A549 (cell line): Measurements from ENCODE around the gene TMEM154. TPM values are rescaled to one million over a fixed set of nuclear protein-coding genes. Genes with fewer than 3 reads are reported as not detected.

Source experiments
- ATAC-seq, 2 experiments: fragments of 200-7000 bp in 1 of 2; fragments of >200 bp in 1 of 2; cut with Nextera tagmentation in 1 of 2; cut with Tn5 transposase in 1 of 2; 3 replicates each; pipeline versions ENCODE4 v1.8.0 to v1.9.1; 2018 to 2020; ENCODE audit warnings: mild to moderate bottlenecking in 1 of 2, moderate library complexity in 1 of 2
- CTCF ChIA-PET: fragments of 300-600 bp; sonication (Branson Sonifier 250); formaldehyde crosslinking; extraction: SDS; loops from one replicate; lab custom pipeline; 2021; ENCODE audit warnings: antibody characterized with exemption, inconsistent platforms; lab: Yijun Ruan, JAX
- POLR2A ChIA-PET: fragments of 350-600 bp; formaldehyde crosslinking; extraction: SDS; loops from one replicate; lab custom pipeline; 2021; ENCODE audit warnings: antibody characterized with exemption, inconsistent platforms; lab: Yijun Ruan, JAX
- DNase-seq, 2 experiments: peaks; one replicate each; pipeline versions ENCODE4 v3.0.0 to v3.0.0-alpha.2; 2011 to 2016; ENCODE audit warnings: low read depth in 1 of 2, low spot score in 1 of 2
- FAIRE-seq: peaks from 2 replicates; lab custom pipeline; 2011; peaks lifted over from hg19 to GRCh38; lab: Jason Lieb, UNC
- H3K27ac ChIP-seq, 2 experiments: fragments of >200 bp; sonication (Bioruptor Twin); formaldehyde crosslinking; 3 replicates each; pipeline ENCODE4 v1.5.1; 2016 to 2017
- H3K4me1 ChIP-seq: fragments of >200 bp; sonication (Bioruptor Twin); formaldehyde crosslinking; 3 replicates; pipeline ENCODE4 v1.6.1; 2016
- H3K4me2 ChIP-seq: fragments of >200 bp; sonication (Bioruptor Twin); formaldehyde crosslinking; 3 replicates; pipeline ENCODE4 v1.6.1; 2016
- H3K4me3 ChIP-seq: fragments of >200 bp; sonication (Bioruptor Twin); formaldehyde crosslinking; 3 replicates; pipeline ENCODE4 v1.5.1; 2016
- H3K9me3 ChIP-seq: fragments of >200 bp; sonication (Bioruptor Twin); formaldehyde crosslinking; 3 replicates; pipeline ENCODE4 v1.6.1; 2016
- BCL3 ChIP-seq: fragments of >200 bp; sonication (Bioruptor Twin); formaldehyde crosslinking; IDR thresholded peaks from 3 replicates; pipeline ENCODE4 v1.6.1; 2016
- CEBPB ChIP-seq, 2 experiments: fragments of >200 bp in 1 of 2; sonication (Bioruptor Twin) in 1 of 2; formaldehyde crosslinking in 1 of 2; IDR thresholded peaks; 2 replicates each; pipeline ENCODE4 v1.6.1; 2012 to 2016
- CHD2 ChIP-seq: fragments of 150-350 bp; IDR thresholded peaks from 2 replicates; pipeline ENCODE4 v1.6.1; 2014; ENCODE audit warnings: low read length; ENCODE audit not compliant: partially characterized antibody
- EP300 ChIP-seq, 2 experiments: fragments of >200 bp; sonication (Bioruptor Twin); formaldehyde crosslinking; IDR thresholded peaks; 2 replicates in 1 of 2; 3 replicates in 1 of 2; pipeline ENCODE4 v1.6.1; 2016 to 2017
- FOSL2 ChIP-seq, 2 experiments: fragments of 450-650 bp in 1 of 2; fragments of >200 bp in 1 of 2; sonication (Bioruptor Twin) in 1 of 2; formaldehyde crosslinking; IDR thresholded peaks; 2 replicates each; pipeline versions ENCODE4 v1.5.0 to v1.6.1; 2016 to 2020; ENCODE audit warnings: mild to moderate bottlenecking in 1 of 2, moderate library complexity in 1 of 2
- HOXA7 ChIP-seq: fragments of 250-450 bp; sonication (Bioruptor Pico); IDR thresholded peaks from 2 replicates; pipeline ENCODE4 v1.5.0; 2020; ENCODE audit warnings: mild to moderate bottlenecking, moderate library complexity
- HOXB5 ChIP-seq: fragments of 250-450 bp; sonication (Bioruptor Pico); IDR thresholded peaks from 2 replicates; pipeline ENCODE4 v1.5.0; 2020; ENCODE audit warnings: mild to moderate bottlenecking, moderate library complexity
- JUN ChIP-seq, 2 experiments: fragments of >200 bp; sonication (Bioruptor Twin); formaldehyde crosslinking; IDR thresholded peaks; 2 replicates in 1 of 2; 3 replicates in 1 of 2; pipeline ENCODE4 v1.6.1; 2016 to 2017
- JUNB ChIP-seq: fragments of >200 bp; sonication (Bioruptor Twin); formaldehyde crosslinking; IDR thresholded peaks from 2 replicates; pipeline ENCODE4 v1.6.1; 2016
- KDM1A ChIP-seq: fragments of 200-600 bp; sonication (generic); IDR thresholded peaks from 2 replicates; pipeline ENCODE4 v1.6.1; 2016; ENCODE audit warnings: low read depth, mild to moderate bottlenecking
- NFE2L2 ChIP-seq: fragments of 150-350 bp; conservative IDR thresholded peaks from 2 replicates; pipeline ENCODE4 v1.6.1; 2014; ENCODE audit warnings: low read length
- NR3C1 ChIP-seq: fragments of >200 bp; sonication (Bioruptor Twin); formaldehyde crosslinking; IDR thresholded peaks from 3 replicates; pipeline ENCODE4 v1.6.1; 2017
- PHF8 ChIP-seq: fragments of 200-600 bp; sonication (generic); IDR thresholded peaks from 2 replicates; pipeline ENCODE4 v1.6.1; 2016; ENCODE audit warnings: low read depth, mild to moderate bottlenecking, antibody characterized with exemption, moderate library complexity, borderline replicate concordance
- RAD21 ChIP-seq, 2 experiments: fragments of >200 bp in 1 of 2; sonication (Bioruptor Twin) in 1 of 2; formaldehyde crosslinking in 1 of 2; IDR thresholded peaks in 1 of 2; conservative IDR thresholded peaks in 1 of 2; 2 replicates in 1 of 2; 3 replicates in 1 of 2; pipeline ENCODE4 v1.6.1; 2012 to 2018; ENCODE audit warnings: inconsistent platforms in 1 of 2
- RCOR1 ChIP-seq: fragments of 150-350 bp; IDR thresholded peaks from 2 replicates; pipeline ENCODE4 v1.6.1; 2014; ENCODE audit warnings: antibody characterized with exemption, low read length, low read depth
- RFX5 ChIP-seq: fragments of 450-650 bp; IDR thresholded peaks from 2 replicates; pipeline ENCODE4 v1.7.1; 2014; ENCODE audit warnings: antibody characterized with exemption, mild to moderate bottlenecking, moderate library complexity
- RNF2 ChIP-seq: fragments of 200-600 bp; sonication (generic); IDR thresholded peaks from 2 replicates; pipeline ENCODE4 v1.6.1; 2016; ENCODE audit warnings: low read depth, mild to moderate bottlenecking, antibody characterized with exemption, moderate library complexity, borderline replicate concordance
- SREBF2 ChIP-seq: fragments of 450-650 bp; IDR thresholded peaks from 2 replicates; pipeline ENCODE4 v1.6.1; 2014; ENCODE audit warnings: mild to moderate bottlenecking, moderate library complexity
- ZC3H11A ChIP-seq: fragments of 450-650 bp; IDR thresholded peaks from 2 replicates; pipeline ENCODE4 v1.6.1; 2014; ENCODE audit warnings: antibody characterized with exemption, mild to moderate bottlenecking
- ZNF302 ChIP-seq: fragments of 250-450 bp; sonication (Bioruptor Pico); IDR thresholded peaks from 2 replicates; pipeline ENCODE4 v1.9.0; 2021; ENCODE audit warnings: inconsistent platforms, mild to moderate bottlenecking, moderate library complexity
- WGBS: methylation state at CpG from one replicate; pipeline ENCODE4 v1.1.6; 2017; ENCODE audit errors: missing lambda C conversion rate; 5-methylcytosine and 5-hydroxymethylcytosine counted together
- polyA plus RNA-seq, 4 experiments: library from polyadenylated mRNA; depleted of rRNA in 3 of 4; stranded (reverse); fragments of >200 nt; fragmentation: RNase III in 1 of 4; extraction: RNeasy Plus Mini Kit Qiagen cat#74134 plus additional on column Dnase treatment in 1 of 4; gene quantifications; 2 replicates in 3 of 4; 3 replicates in 1 of 4; pipeline ENCODE4 v1.2.3, GENCODE V29; 2011 to 2017
- TF ChIP-seq, protein P1 (sequence below): fragments of >200 bp; sonication (Bioruptor Twin); formaldehyde crosslinking; IDR thresholded peaks from 2 replicates; pipeline ENCODE4 v1.6.1; 2016
- TF ChIP-seq, protein P2 (sequence below): fragments of 150-350 bp; IDR thresholded peaks from 2 replicates; pipeline ENCODE4 v1.6.1; 2014; ENCODE audit warnings: low read depth, mild to moderate bottlenecking, low read length

Gene TMEM154
- polyA plus RNA-seq, 2 of the 4 experiments (the other 2 are of a cell fraction) = 0.05 to 0.31 TPM

GRCh38 chr4:152619556-152619955 lies 60.2 kb downstream of the TMEM154 start:
- CTCF ChIA-PET = no interaction called here
- 96% methylated on average over 3 of the region's 3 CpGs for WGBS
- no peak for TF ChIP-seq JUNB
- TF ChIP-seq, protein P1, sequence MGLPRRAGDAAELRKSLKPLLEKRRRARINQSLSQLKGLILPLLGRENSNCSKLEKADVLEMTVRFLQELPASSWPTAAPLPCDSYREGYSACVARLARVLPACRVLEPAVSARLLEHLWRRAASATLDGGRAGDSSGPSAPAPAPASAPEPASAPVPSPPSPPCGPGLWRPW = no peak
- TF ChIP-seq ZC3H11A = no peak
- TF ChIP-seq RNF2 = no peak
- no peak for TF ChIP-seq BCL3
- ATAC-seq (no peak), DNase-seq (no peak), FAIRE-seq (no peak)
- H3K9me3 ChIP-seq = no peaks in the 10 kb centered on the region
- no peak overlapping the region for H3K27ac ChIP-seq
- POLR2A ChIA-PET = no interaction called here
- H3K4me3 ChIP-seq = no peak overlapping the region
- H3K4me1 ChIP-seq = no peaks in the 10 kb centered on the region
- H3K4me2 ChIP-seq = no peak overlapping the region

GRCh38 chr4:152618971-152619370 lies 60.8 kb downstream of the TMEM154 start:
- H3K4me1 ChIP-seq = no peaks in the 10 kb centered on the region
- POLR2A ChIA-PET = no interaction called here
- ATAC-seq (no peak), DNase-seq (no peak)
- CTCF ChIA-PET = no interaction called here
- no peak overlapping the region for H3K4me2 ChIP-seq
- WGBS = 67% methylated on average over 4 of the region's 4 CpGs
- no peaks in the 10 kb centered on the region for H3K9me3 ChIP-seq
- TF ChIP-seq KDM1A (no peak), FOSL2 (IDR thresholded peaks at IDR 0.05) (no peak), FOSL2 (CRISPR knock-in tag; IDR thresholded peaks at IDR 0.05) (no peak), JUN (IDR thresholded peaks at IDR 0.05) (no peak), RAD21 (conservative IDR thresholded peaks at IDR 0.05 in 1 of 2, IDR thresholded peaks at IDR 0.05 in 1 of 2) (no peak), NFE2L2 (no peak), ZNF302 (CRISPR knock-in tag) (no peak), HOXA7 (CRISPR knock-in tag) (no peak), HOXB5 (no peak), RNF2 (no peak), CEBPB (IDR thresholded peaks at IDR 0.05) (no peak), SREBF2 (no peak), RFX5 (no peak), PHF8 (no peak), ZC3H11A (no peak), EP300 (IDR thresholded peaks at IDR 0.05) (no peak), NR3C1 (no peak), CHD2 (no peak)
- TF ChIP-seq, protein P2, sequence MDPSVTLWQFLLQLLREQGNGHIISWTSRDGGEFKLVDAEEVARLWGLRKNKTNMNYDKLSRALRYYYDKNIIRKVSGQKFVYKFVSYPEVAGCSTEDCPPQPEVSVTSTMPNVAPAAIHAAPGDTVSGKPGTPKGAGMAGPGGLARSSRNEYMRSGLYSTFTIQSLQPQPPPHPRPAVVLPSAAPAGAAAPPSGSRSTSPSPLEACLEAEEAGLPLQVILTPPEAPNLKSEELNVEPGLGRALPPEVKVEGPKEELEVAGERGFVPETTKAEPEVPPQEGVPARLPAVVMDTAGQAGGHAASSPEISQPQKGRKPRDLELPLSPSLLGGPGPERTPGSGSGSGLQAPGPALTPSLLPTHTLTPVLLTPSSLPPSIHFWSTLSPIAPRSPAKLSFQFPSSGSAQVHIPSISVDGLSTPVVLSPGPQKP = no peak
- TF ChIP-seq, all 56 proteins: peak for 0
- H3K27ac ChIP-seq = no peak overlapping the region
- no peak for FAIRE-seq
- no peak overlapping the region for H3K4me3 ChIP-seq

GRCh38 chr4:152616804-152617203 lies 63.0 kb downstream of the TMEM154 start:
- WGBS = 73% methylated on average over 3 of the region's 3 CpGs
- Histone ChIP-seq H3K4me3 (no peak overlapping the region), H3K4me2 (no peak overlapping the region), H3K27ac (no peak overlapping the region), H3K9me3 (no peaks in the 10 kb centered on the region), H3K4me1 (no peaks in the 10 kb centered on the region)
- CTCF ChIA-PET = no interaction called here
- ATAC-seq (no peak), FAIRE-seq (no peak), DNase-seq (no peak)
- POLR2A ChIA-PET = no interaction called here
- no peak for TF ChIP-seq SREBF2
- no peak for TF ChIP-seq RCOR1
